K562 (cell line): ENCODE data around the gene DOP1A. TPM values are rescaled to one million over a fixed set of nuclear protein-coding genes. Genes with fewer than 3 reads are reported as not detected.

Experiments
- BDP1 ChIP-seq: IDR thresholded peaks from 3 replicates; pipeline ENCODE4 v1.6.1; 2011; ENCODE audit not compliant: insufficient read length, insufficient read depth
- BRD4 ChIP-seq: fragments of 200-600 bp; sonication (generic); IDR thresholded peaks from 2 replicates; pipeline ENCODE4 v1.6.1; 2017; ENCODE audit warnings: inconsistent platforms
- EGR1 ChIP-seq: fragments of 450-650 bp; conservative IDR thresholded peaks from 2 replicates; pipeline ENCODE4 v1.6.1; 2017; ENCODE audit warnings: mild to moderate bottlenecking
- HNRNPLL ChIP-seq: fragments of 200-400 bp; formaldehyde crosslinking; IDR thresholded peaks from 2 replicates; pipeline ENCODE4 v1.6.1; 2017; ENCODE audit warnings: low read length, low read depth, mild to moderate bottlenecking; ENCODE audit not compliant: poor library complexity, severe bottlenecking
- KDM2B ChIP-seq: fragments of 250-450 bp; sonication (Bioruptor Pico); IDR thresholded peaks from 2 replicates; pipeline ENCODE4 v1.8.0; 2021; ENCODE audit warnings: mild to moderate bottlenecking, moderate library complexity
- L3MBTL2 ChIP-seq: fragments of 450-650 bp; IDR thresholded peaks from 2 replicates; pipeline ENCODE4 v1.6.1; 2016; ENCODE audit warnings: mild to moderate bottlenecking, moderate library complexity
- NR0B1 ChIP-seq: fragments of 450-650 bp; IDR thresholded peaks from one replicate; pipeline ENCODE4 v1.6.1; 2018; ENCODE audit warnings: mild to moderate bottlenecking, moderate library complexity; ENCODE audit not compliant: partially characterized antibody
- TCF3 ChIP-seq: sonication (generic); formaldehyde crosslinking; IDR thresholded peaks from 2 replicates; pipeline ENCODE4 v1.4.0; 2020; ENCODE audit warnings: mild to moderate bottlenecking, missing genetic modification reagents
- TRIM25 ChIP-seq: fragments of 450-650 bp; IDR thresholded peaks from 2 replicates; pipeline ENCODE4 v1.7.0; 2016; ENCODE audit warnings: borderline replicate concordance
- UBTF ChIP-seq, 2 experiments: IDR thresholded peaks; 2 replicates each; pipeline ENCODE4 v1.6.1; 2012; ENCODE audit warnings: improper control_type of control experiment in 2 of 2, low read depth in 2 of 2, low read length in 2 of 2, borderline replicate concordance in 1 of 2
- ZEB2 ChIP-seq: fragments of 450-650 bp; IDR thresholded peaks from 2 replicates; pipeline ENCODE4 v1.6.1; 2016
- ZMIZ1 ChIP-seq, 2 experiments: fragments of 150-350 bp in 1 of 2; IDR thresholded peaks; 2 replicates each; pipeline ENCODE4 v1.6.1; 2012 to 2016; ENCODE audit warnings: low read depth in 2 of 2, low read length in 2 of 2, mild to moderate bottlenecking in 1 of 2, moderate library complexity in 1 of 2
- ZNF197 ChIP-seq: fragments of 200-800 bp; sonication (Bioruptor generic); IDR thresholded peaks from 2 replicates; pipeline ENCODE4 v1.6.1; 2016; ENCODE audit warnings: low read depth, missing genetic modification characterization, missing compliant biosample characterization
- ZNF408 ChIP-seq: fragments of 250-450 bp; sonication (Bioruptor Pico); IDR thresholded peaks from 2 replicates; pipeline ENCODE4 v1.4.0; 2020; ENCODE audit warnings: low read depth, mild to moderate bottlenecking, moderate library complexity
- ZNF431 ChIP-seq: sonication (generic); formaldehyde crosslinking; IDR thresholded peaks from 2 replicates; pipeline ENCODE4 v1.8.0; 2022; ENCODE audit warnings: mild to moderate bottlenecking, missing genetic modification reagents
- ZNF511 ChIP-seq: sonication (generic); formaldehyde crosslinking; IDR thresholded peaks from 2 replicates; pipeline ENCODE4 v1.8.0; 2022; ENCODE audit warnings: mild to moderate bottlenecking, missing genetic modification reagents
- polyA plus RNA-seq, 8 experiments: library from polyadenylated mRNA; depleted of rRNA in 4 of 8; stranded (reverse) in 5 of 8; unstranded in 3 of 8; fragments of >200 nt; fragmentation: Nextera tagmentation in 2 of 8; fragmentation: Illumina TruSeq in 1 of 8; extraction: Ambion mirVana in 2 of 8; extraction: Trizol in 1 of 8; gene quantifications; 2 replicates each; pipeline versions ENCODE4 v1.2.1 to v1.2.3, GENCODE V29; 2011 to 2014; ENCODE audit warnings: inconsistent platforms in 1 of 8, missing spikeins in 1 of 8
- total RNA-seq, 7 experiments: library from RNA; depleted of rRNA in 6 of 7; stranded (reverse); fragments of >200 nt in 6 of 7; fragmentation: Illumina TruSeq in 2 of 7; extraction: Trizol in 2 of 7; gene quantifications; 2 replicates each; pipeline versions ENCODE4 v1.2.1 to v1.2.3, GENCODE V29; 2011 to 2021; ENCODE audit warnings: low replicate concordance in 1 of 7

The DOP1A gene
- total and polyA plus RNA-seq, 9 of the 15 experiments (the other 6 are each of a cell fraction or from before 2014, with no cell fraction given): 0.75 to 10.5 (median 4.4) TPM

- TF ChIP-seq TRIM25: no peak
- peak; percentile 78; the same call in 1 of the 2 replicates for TF ChIP-seq KDM2B
- no peak for TF ChIP-seq ZNF197 (CRISPR knock-in tag)
- TF ChIP-seq HNRNPLL: peak; percentile 84
- TF ChIP-seq ZNF431: no peak
- peak in 1 of 2 experiments; percentile 66; a peak in 1 of 4 replicates for TF ChIP-seq UBTF (IDR thresholded peaks at IDR 0.05; ENCODE audit: borderline replicate concordance in 1 of 2, low read depth in 2 of 2, low read length in 2 of 2)
- TF ChIP-seq BRD4: no peak
- TF ChIP-seq ZNF511 (CRISPR knock-in tag): no peak
- no peak for TF ChIP-seq BDP1
- TF ChIP-seq EGR1: peak; percentile 79
- no peak for TF ChIP-seq NR0B1
- TF ChIP-seq ZNF408: no peak
- 0 out of 2 replicates have a peak, but pooled peaks have one; percentile 15 for TF ChIP-seq ZEB2
- TF ChIP-seq TCF3: peak; percentile 15; the same call in 1 of the 2 replicates
- TF ChIP-seq ZMIZ1 (IDR thresholded peaks at IDR 0.05; ENCODE audit: low read depth in 2 of 2, low read length in 2 of 2): peak in 1 of 2 experiments; percentile 36; a peak in 1 of 4 replicates
- peak; percentile 31; the same call in 1 of the 2 replicates for TF ChIP-seq L3MBTL2
Observed at GRCh38 chr6:83192871-83193746, 125.6 kb downstream of the DOP1A start, which contains the start of the genes PGM3 and RWDD2A (continued).
